Measurements from ENCODE around the gene CLEC12A. TPM values are rescaled to one million over a fixed set of nuclear protein-coding genes. Genes with fewer than 3 reads are reported as not detected.

The CLEC12A gene
- total and polyA plus RNA-seq, 2 of the 13 experiments (the other 11 are each of a cell fraction or from before 2014, with no cell fraction given): not detected

- CTCF ChIA-PET (ENCODE audit: low intra/inter-chr PET ratio, low total read pairs): no interaction called here
- 11% methylated on average over 10 of the region's 10 CpGs for WGBS (ENCODE audit: low lambda C conversion rate)
- Histone ChIP-seq H3K9me3 (ENCODE audit: low read length) (no peaks in the 10 kb centered on the region), H3K27me3 (ENCODE audit: control insufficient read depth in 1 of 2, insufficient read depth in 2 of 2, low read length in 2 of 2) (no peaks in the 10 kb centered on the region; a peak in 1 of 5 replicates), H3K4me1 (ENCODE audit: insufficient read depth, low read length) (no peaks in the 10 kb centered on the region), H3K79me2 (ENCODE audit: insufficient read depth, low read length) (no peaks in the 10 kb centered on the region), H2AFZ (ENCODE audit: low read length) (no peak overlapping the region), H4K20me1 (ENCODE audit: insufficient read depth, low read length) (no peaks in the 10 kb centered on the region), H3K36me3 (replicated peaks in 1 of 2; ENCODE audit: control insufficient read depth in 1 of 2, insufficient read depth in 2 of 2, low read length in 2 of 2) (no peaks in the 10 kb centered on the region), H3K4me2 (ENCODE audit: low read depth, low read length) (no peak overlapping the region), H3K4me3 (replicated peaks in 1 of 3; ENCODE audit: insufficient read depth in 1 of 3, low read depth in 2 of 3, low read length in 3 of 3) (no peak overlapping the region), H3K27ac (ENCODE audit: extremely low read length, insufficient read depth, low read length) (no peak overlapping the region), H3K9ac (ENCODE audit: insufficient read depth, low read depth, low read length) (no peak overlapping the region)
- BruUV-seq (replicated peaks): no TSS peak
- intact Hi-C loops (cut with micrococcal nuclease; ENCODE audit: unreplicated experiment): no loop called here
- no peak for ATAC-seq
- in situ Hi-C loops (cut with HindIII; ENCODE audit: extremely low pct_ligation_motif_present, low pct_unique_long_range_greater_than_20kb): no loop called here
- POLR2A ChIA-PET: no interaction called here
- no peak for FAIRE-seq
- no peak for DNase-seq (ENCODE audit: low spot score)
- TF ChIP-seq RFX1 (IDR thresholded peaks at IDR 0.05) (no peak), SRY (CRISPR knock-in tag; IDR thresholded peaks at IDR 0.05) (no peak), ZNF747 (CRISPR knock-in tag; IDR thresholded peaks at IDR 0.05; ENCODE audit: borderline replicate concordance) (no peak), ZNF660 (CRISPR knock-in tag; IDR thresholded peaks at IDR 0.05; ENCODE audit: borderline replicate concordance, low read depth) (no peak), ZNF282 (IDR thresholded peaks at IDR 0.05; ENCODE audit: partially characterized antibody) (no peak), RELA (CRISPR knock-in tag; IDR thresholded peaks at IDR 0.05) (no peak), ZNF337 (CRISPR knock-in tag; IDR thresholded peaks at IDR 0.05; ENCODE audit: borderline replicate concordance, low read depth) (no peak), RCOR2 (CRISPR knock-in tag; IDR thresholded peaks at IDR 0.05) (no peak), SP2 (CRISPR knock-in tag; IDR thresholded peaks at IDR 0.05) (no peak), MLX (CRISPR knock-in tag; IDR thresholded peaks at IDR 0.05) (no peak), CENPT (CRISPR knock-in tag; IDR thresholded peaks at IDR 0.05; ENCODE audit: low read depth) (no peak)
Measured at GRCh38 chr12:9936591-9936990, 34.6 kb upstream of the CLEC12A start.

Data from HepG2 (cell line).